GM08714 (cell line): ENCODE measurements around the gene HOXB5.

ENCODE experiments used
- H3K4me3 ChIP-seq: fragments of 200-500 bp; sonication (Bioruptor generic); 2 replicates; pipeline ENCODE4 v1.5.1; 2014; ENCODE audit warnings: mild to moderate bottlenecking, low read length, inconsistent platforms
- ZNF274 ChIP-seq: IDR thresholded peaks from 2 replicates; pipeline ENCODE4 v1.6.1; 2012; ENCODE audit warnings: mild to moderate bottlenecking, low read depth, low read length

Gene HOXB5

GRCh38 chr17:48624544-48625494 lies 31.2 kb upstream of the HOXB5 start:
- no peak for TF ChIP-seq ZNF274
- peak overlapping the region; percentile 54 for H3K4me3 ChIP-seq

GRCh38 chr17:48624118-48624517 lies 30.5 kb upstream of the HOXB5 start:
- no peak for TF ChIP-seq ZNF274
- H3K4me3 ChIP-seq = no peak overlapping the region

GRCh38 chr17:48623583-48623982 lies 30.0 kb upstream of the HOXB5 start:
- no peak for TF ChIP-seq ZNF274
- no peak overlapping the region for H3K4me3 ChIP-seq

- no peak for TF ChIP-seq ZNF274
- H3K4me3 ChIP-seq = no peak overlapping the region
These were observed 29.3 kb upstream of the HOXB5 start for GRCh38 chr17:48622857-48623256.

- TF ChIP-seq ZNF274 = no peak
- no peak overlapping the region for H3K4me3 ChIP-seq
These were observed 28.1 kb upstream of the HOXB5 start for GRCh38 chr17:48621410-48622392.

GRCh38 chr17:48620461-48621139 lies 27.0 kb upstream of the HOXB5 start:
- no peak for TF ChIP-seq ZNF274
- H3K4me3 ChIP-seq = no peak overlapping the region

- no peak for TF ChIP-seq ZNF274
- no peak overlapping the region for H3K4me3 ChIP-seq
These were observed 26.4 kb upstream of the HOXB5 start for GRCh38 chr17:48619826-48620449.

- TF ChIP-seq ZNF274 = no peak
- H3K4me3 ChIP-seq = no peak overlapping the region
These were observed 24.8 kb upstream of the HOXB5 start for GRCh38 chr17:48618256-48618896.

- no peak for TF ChIP-seq ZNF274
- H3K4me3 ChIP-seq = no peak overlapping the region
These were observed 24.1 kb upstream of the HOXB5 start for GRCh38 chr17:48617471-48618255.

- no peak for TF ChIP-seq ZNF274
- H3K4me3 ChIP-seq = no peak overlapping the region
These were observed 23.3 kb upstream of the HOXB5 start for GRCh38 chr17:48616717-48617470.

GRCh38 chr17:48615963-48616716 lies 22.6 kb upstream of the HOXB5 start:
- no peak for TF ChIP-seq ZNF274
- no peak overlapping the region for H3K4me3 ChIP-seq
